ENCODE data around the gene A4GNT. TPM values are rescaled to one million over a fixed set of nuclear protein-coding genes. Genes with fewer than 3 reads are reported as not detected.
A peak's percentile ranks its signal among the peaks of the same experiment; 100 is the strongest.
"Not testable (repeated sequence)": the region's sequence is repeated elsewhere in the genome, so short reads cannot be mapped to it uniquely, and the experiment has no call there.

The A4GNT gene
- total RNA-seq: not detected

GRCh38 chr3:138132239-138132638, at the start of gene A4GNT:
Gene A4GNT, minus strand, starts transcription at chr3:138132390. Its CDS starts 1,134 bp downstream, at chr3:138131256.
- no peaks in the 10 kb centered on the region for H3K36me3 Mint-ChIP-seq (ENCODE audit: low read depth)
- no peaks in the 10 kb centered on the region for H3K4me1 Mint-ChIP-seq
- ChIA-PET CTCF (interaction anchor here (0.6 to 1.4 kb wide), 2 partner anchors 10 to 15 kb away, joined by 3 to 5 read pairs; no protein-coding TSS in a partner anchor), POLR2A (no interaction called here)
- no peak within 1 kb of the TSS for H3K4me3 Mint-ChIP-seq
- no peak within 1 kb of the TSS for H3K27ac Mint-ChIP-seq
- H3K27me3 Mint-ChIP-seq: peaks cover 16% of the 10 kb centered on the region
- no peaks in the 10 kb centered on the region for H3K9me3 Mint-ChIP-seq
- DNase-seq: no peak

DNA sequence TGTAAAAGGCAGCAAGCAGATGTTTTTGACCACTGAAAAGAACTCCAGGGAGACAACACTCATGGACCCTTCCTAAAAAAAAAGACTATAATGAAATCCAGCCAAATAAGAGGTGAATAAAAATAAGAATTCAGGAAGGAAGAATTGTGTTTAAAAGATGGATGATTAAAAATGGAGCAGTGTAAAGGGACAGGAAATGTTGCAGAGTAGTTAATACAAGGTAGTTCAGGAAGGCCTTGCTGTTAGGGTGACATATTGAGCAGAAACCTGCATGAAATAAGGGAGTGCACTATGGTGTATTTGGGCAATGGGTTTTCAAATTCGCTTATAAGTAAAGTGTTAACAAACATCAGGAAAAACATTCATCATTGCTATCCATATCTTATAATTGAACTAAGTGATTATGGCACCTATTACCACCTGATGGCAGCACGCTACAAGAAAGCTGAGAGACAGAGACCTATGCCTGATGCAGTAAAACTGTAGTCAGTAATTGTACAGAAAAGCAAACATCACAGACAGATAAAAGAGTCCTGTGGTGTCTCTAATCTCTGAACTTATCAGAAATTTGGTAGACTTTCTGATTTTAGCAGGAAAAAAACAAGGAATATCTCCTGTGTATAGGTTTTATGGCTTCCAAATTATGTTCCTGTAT, 48.3 kb upstream of the A4GNT start:
- no peaks in the 10 kb centered on the region for H3K36me3 Mint-ChIP-seq (ENCODE audit: low read depth)
- ChIA-PET POLR2A (no interaction called here), CTCF (interaction anchor here (0.9 to 1.4 kb wide), 3 partner anchors 148 to 237 kb away, joined by 3 read pairs; no protein-coding TSS in a partner anchor)
- H3K9me3 Mint-ChIP-seq: no peaks in the 10 kb centered on the region
- H3K27ac Mint-ChIP-seq: no peak overlapping the region
- peak; percentile 40 for DNase-seq
- H3K4me3 Mint-ChIP-seq: no peak overlapping the region
- H3K4me1 Mint-ChIP-seq: peaks cover 1% of the 10 kb centered on the region
- H3K27me3 Mint-ChIP-seq: peaks cover 14% of the 10 kb centered on the region

GRCh38 chr3:138174421-138175131, 42.4 kb upstream of the A4GNT start, which contains the start of gene DBR1:
Gene DBR1, minus strand, starts transcription at chr3:138174921. Its CDS starts 126 bp downstream, at chr3:138174795.
- DNase-seq: peak; percentile 77

GRCh38 chr3:138173769-138174420, 41.7 kb upstream of the A4GNT start:
- H3K27ac Mint-ChIP-seq: peak overlapping the region; percentile 92
- H3K27me3 Mint-ChIP-seq: no peaks in the 10 kb centered on the region
- ChIA-PET POLR2A (interaction anchor here (0.6 to 5.4 kb wide), 12 partner anchors 8 to 742 kb away, joined by 3 to 85 read pairs (median 3); partner anchors contain the start of genes ARMC8, ESYT3 and PIK3CB), CTCF (interaction anchor here (0.6 to 1.7 kb wide), 5 partner anchors 13 to 742 kb away, joined by 3 to 6 read pairs (median 3); partner anchors contain the start of gene ARMC8)
- DNase-seq: no peak
- peak overlapping the region; percentile 97 for H3K4me3 Mint-ChIP-seq
- peaks cover 40% of the 10 kb centered on the region for H3K4me1 Mint-ChIP-seq
- H3K36me3 Mint-ChIP-seq (ENCODE audit: low read depth): peaks cover 22% of the 10 kb centered on the region
- no peaks in the 10 kb centered on the region for H3K9me3 Mint-ChIP-seq

More at GRCh38 chr3:138174421-138175131, 42.4 kb upstream of the A4GNT start, which contains the start of gene DBR1:
- Mint-ChIP-seq H3K27me3 (no peaks in the 10 kb centered on the region), H3K9me3 (no peaks in the 10 kb centered on the region), H3K4me3 (peak within 1 kb of the TSS; percentile 97), H3K4me1 (peaks cover 40% of the 10 kb centered on the region), H3K27ac (peak within 1 kb of the TSS; percentile 92), H3K36me3 (ENCODE audit: low read depth) (peaks cover 20% of the 10 kb centered on the region)
- ChIA-PET CTCF (interaction anchor here (0.6 to 1.7 kb wide), 5 partner anchors 12 to 741 kb away, joined by 3 to 6 read pairs (median 4); partner anchors contain the start of gene ARMC8), POLR2A (interaction anchor here (0.7 to 5.4 kb wide), 14 partner anchors 8 to 1215 kb away, joined by 3 to 85 read pairs (median 3); partner anchors contain the start of genes ARMC8, CEP70, COPB2 and NME9)

DNA sequence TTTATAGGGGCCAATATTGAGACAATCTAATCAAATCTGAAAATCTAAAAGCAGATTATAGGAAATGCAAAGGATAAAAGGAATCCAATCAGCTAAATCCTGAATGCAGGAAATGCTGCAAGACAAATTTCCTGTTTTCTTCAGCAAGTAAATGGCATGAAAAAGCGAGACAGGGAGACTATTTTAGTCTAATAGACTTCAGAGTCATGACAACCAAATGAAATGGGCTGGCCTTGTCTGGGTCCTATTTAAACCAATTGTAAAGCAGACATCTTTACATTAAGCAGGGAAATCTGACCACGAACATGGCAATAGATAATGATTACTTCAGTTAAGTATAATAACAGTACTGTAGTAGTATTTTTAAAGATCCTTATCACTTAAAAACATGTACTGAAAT, 40.4 kb upstream of the A4GNT start:
- Mint-ChIP-seq H3K4me3 (peak overlapping the region; percentile 30), H3K27ac (no peak overlapping the region), H3K4me1 (peaks cover 39% of the 10 kb centered on the region), H3K27me3 (no peaks in the 10 kb centered on the region), H3K9me3 (no peaks in the 10 kb centered on the region), H3K36me3 (ENCODE audit: low read depth) (peaks cover 28% of the 10 kb centered on the region)
- POLR2A ChIA-PET: interaction anchor here (1.0 to 5.4 kb wide), 2 partner anchors 10 to 15 kb away, joined by 3 to 85 read pairs; partner anchors contain the start of gene ARMC8
- CTCF ChIA-PET: interaction anchor here (0.9 to 1.2 kb wide), 3 partner anchors 14 to 54 kb away, joined by 3 read pairs; partner anchors contain the start of gene ARMC8
- no peak for DNase-seq

- H3K4me3 Mint-ChIP-seq: no peak overlapping the region
- peaks cover 71% of the 10 kb centered on the region for H3K36me3 Mint-ChIP-seq (ENCODE audit: low read depth)
- no peak for DNase-seq
- ChIA-PET CTCF (no interaction called here), POLR2A (no interaction called here)
- no peak overlapping the region for H3K27ac Mint-ChIP-seq
- no peaks in the 10 kb centered on the region for H3K9me3 Mint-ChIP-seq
- H3K27me3 Mint-ChIP-seq: no peaks in the 10 kb centered on the region
- peaks cover 2% of the 10 kb centered on the region for H3K4me1 Mint-ChIP-seq
These were observed 32.9 kb upstream of the A4GNT start for GRCh38 chr3:138165061-138165460.

GRCh38 chr3:138157743-138158142, 25.6 kb upstream of the A4GNT start:
- H3K4me3 Mint-ChIP-seq: no peak overlapping the region
- no peaks in the 10 kb centered on the region for H3K4me1 Mint-ChIP-seq
- H3K9me3 Mint-ChIP-seq: peaks cover 8% of the 10 kb centered on the region
- ChIA-PET POLR2A (no interaction called here), CTCF (no interaction called here)
- H3K36me3 Mint-ChIP-seq (ENCODE audit: low read depth): peaks cover 21% of the 10 kb centered on the region
- DNase-seq: no peak
- peaks cover 4% of the 10 kb centered on the region for H3K27me3 Mint-ChIP-seq
- no peak overlapping the region for H3K27ac Mint-ChIP-seq

DNA sequence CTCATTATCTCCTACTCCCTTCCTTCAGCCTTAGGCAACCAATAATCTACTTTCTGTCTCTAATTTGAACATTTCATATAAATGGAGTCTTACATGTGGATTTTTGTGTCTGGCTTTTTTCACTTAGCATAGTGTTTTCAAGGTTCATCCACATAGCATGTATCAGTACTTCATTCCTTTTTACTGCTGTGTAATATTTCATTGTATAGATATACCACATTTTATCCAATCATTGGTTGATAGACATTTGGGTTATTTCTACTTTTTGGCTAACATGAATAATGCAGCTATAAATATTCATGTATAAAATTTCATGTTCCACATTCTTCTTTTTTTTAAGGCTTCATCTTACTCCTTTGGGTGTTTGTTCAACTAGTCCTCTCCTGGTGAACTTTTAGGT, 22.3 kb upstream of the A4GNT start:
- peaks cover 8% of the 10 kb centered on the region for H3K9me3 Mint-ChIP-seq
- no peak for DNase-seq
- ChIA-PET POLR2A (no interaction called here), CTCF (no interaction called here)
- H3K36me3 Mint-ChIP-seq (ENCODE audit: low read depth): no peaks in the 10 kb centered on the region
- H3K4me3 Mint-ChIP-seq: no peak overlapping the region
- H3K27me3 Mint-ChIP-seq: peaks cover 5% of the 10 kb centered on the region
- no peak overlapping the region for H3K27ac Mint-ChIP-seq
- no peaks in the 10 kb centered on the region for H3K4me1 Mint-ChIP-seq

GRCh38 chr3:138148503-138148902, 16.3 kb upstream of the A4GNT start:
- H3K4me1 Mint-ChIP-seq: no peaks in the 10 kb centered on the region
- peaks cover 15% of the 10 kb centered on the region for H3K27me3 Mint-ChIP-seq
- POLR2A ChIA-PET: no interaction called here
- H3K36me3 Mint-ChIP-seq (ENCODE audit: low read depth): no peaks in the 10 kb centered on the region
- H3K9me3 Mint-ChIP-seq: peaks cover under 1% of the 10 kb centered on the region
- no peak overlapping the region for H3K27ac Mint-ChIP-seq
- no peak overlapping the region for H3K4me3 Mint-ChIP-seq
- CTCF ChIA-PET: no interaction called here
- DNase-seq: no peak

DNA sequence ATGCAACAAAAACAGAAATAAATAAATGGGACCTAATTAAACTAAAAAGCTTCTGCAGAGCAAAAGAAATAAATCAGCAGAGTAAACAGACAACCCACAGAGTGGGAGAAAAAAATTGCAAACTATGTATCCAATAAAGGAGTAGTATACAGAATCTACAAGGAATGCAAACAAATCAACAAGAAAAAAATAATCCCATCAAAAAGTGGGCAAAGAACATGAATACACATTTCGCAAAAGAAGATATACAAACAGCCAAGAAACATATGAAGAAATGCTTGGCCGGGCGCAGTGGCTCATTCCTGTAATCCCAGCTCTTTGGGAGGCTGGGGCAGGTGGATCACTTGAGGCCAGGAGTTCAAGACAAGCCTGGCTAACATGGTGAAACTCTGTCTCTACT, 10.0 kb upstream of the A4GNT start:
- H3K4me1 Mint-ChIP-seq, H3K27ac Mint-ChIP-seq, POLR2A ChIA-PET: not testable (repeated sequence)

GRCh38 chr3:138140940-138141339, 8.8 kb upstream of the A4GNT start:
- ChIA-PET CTCF (no interaction called here), POLR2A (no interaction called here)
- no peak overlapping the region for H3K4me3 Mint-ChIP-seq
- no peaks in the 10 kb centered on the region for H3K4me1 Mint-ChIP-seq
- H3K27me3 Mint-ChIP-seq: peaks cover 23% of the 10 kb centered on the region
- DNase-seq: no peak
- H3K9me3 Mint-ChIP-seq: no peaks in the 10 kb centered on the region
- H3K27ac Mint-ChIP-seq: no peak overlapping the region
- no peaks in the 10 kb centered on the region for H3K36me3 Mint-ChIP-seq (ENCODE audit: low read depth)

More for the DNA sequence above, 10.0 kb upstream of the A4GNT start:
- H3K27me3 Mint-ChIP-seq: peaks cover 21% of the 10 kb centered on the region
- DNase-seq; CTCF ChIA-PET; H3K36me3 Mint-ChIP-seq (ENCODE audit: low read depth); H3K4me3 Mint-ChIP-seq; H3K9me3 Mint-ChIP-seq: not testable (repeated sequence)

- ChIA-PET CTCF (no interaction called here), POLR2A (no interaction called here)
- Mint-ChIP-seq H3K4me3 (no peak overlapping the region), H3K36me3 (ENCODE audit: low read depth) (no peaks in the 10 kb centered on the region), H3K27ac (no peak overlapping the region), H3K27me3 (peaks cover 19% of the 10 kb centered on the region), H3K9me3 (no peaks in the 10 kb centered on the region), H3K4me1 (no peaks in the 10 kb centered on the region)
- no peak for DNase-seq
These were observed 7.5 kb upstream of the A4GNT start for GRCh38 chr3:138139691-138140090.

- peaks cover 13% of the 10 kb centered on the region for H3K27me3 Mint-ChIP-seq
- no peaks in the 10 kb centered on the region for H3K36me3 Mint-ChIP-seq (ENCODE audit: low read depth)
- ChIA-PET CTCF (no interaction called here), POLR2A (no interaction called here)
- H3K9me3 Mint-ChIP-seq: no peaks in the 10 kb centered on the region
- no peak overlapping the region for H3K27ac Mint-ChIP-seq
- no peak for DNase-seq
- H3K4me3 Mint-ChIP-seq: no peak overlapping the region
- H3K4me1 Mint-ChIP-seq: no peaks in the 10 kb centered on the region
These were observed 5.7 kb upstream of the A4GNT start for GRCh38 chr3:138137861-138138260.
